GM12872 (cell line): ENCODE data around the gene RACK1.

Experiments
- CTCF ChIP-seq: IDR thresholded peaks from 3 replicates; pipeline ENCODE4 v1.5.1; 2011; ENCODE audit warnings: low read depth, mild to moderate bottlenecking, low read length, moderate library complexity; ENCODE audit not compliant: insufficient read depth

RACK1 gene

GRCh38 chr5:181204113-181204825, 39.4 kb downstream of the RACK1 start:
- TF ChIP-seq CTCF = no peak

- no peak for TF ChIP-seq CTCF
Observed at GRCh38 chr5:181203777-181204112, 40.0 kb downstream of the RACK1 start.

- TF ChIP-seq CTCF = no peak
Observed at GRCh38 chr5:181203093-181203711, 40.5 kb downstream of the RACK1 start.

- no peak for TF ChIP-seq CTCF
Observed at GRCh38 chr5:181200816-181201215, 42.9 kb downstream of the RACK1 start.

GRCh38 chr5:181199881-181200638, 43.6 kb downstream of the RACK1 start:
- TF ChIP-seq CTCF = no peak

GRCh38 chr5:181198905-181199519, 44.7 kb downstream of the RACK1 start:
- no peak for TF ChIP-seq CTCF

GRCh38 chr5:181198106-181198685, 45.5 kb downstream of the RACK1 start:
- TF ChIP-seq CTCF = no peak
